GM12891 (cell line): ENCODE results near the gene EPHA8.

Experiments
- POLR2A ChIP-seq: IDR thresholded peaks from 2 replicates; pipeline ENCODE4 v1.6.1; 2011; ENCODE audit warnings: low read depth, low read length, control low read depth
- POLR2AphosphoS5 ChIP-seq: IDR thresholded peaks from 2 replicates; pipeline ENCODE4 v1.6.1; 2011; ENCODE audit warnings: low read depth, low read length, control low read depth
- SPI1 ChIP-seq: IDR thresholded peaks from 2 replicates; pipeline ENCODE4 v1.6.1; 2011; ENCODE audit warnings: low read depth, low read length, control low read depth
- TAF1 ChIP-seq: IDR thresholded peaks from 2 replicates; pipeline ENCODE4 v1.6.1; 2011; ENCODE audit warnings: low read depth, low read length, control low read depth

DNA sequence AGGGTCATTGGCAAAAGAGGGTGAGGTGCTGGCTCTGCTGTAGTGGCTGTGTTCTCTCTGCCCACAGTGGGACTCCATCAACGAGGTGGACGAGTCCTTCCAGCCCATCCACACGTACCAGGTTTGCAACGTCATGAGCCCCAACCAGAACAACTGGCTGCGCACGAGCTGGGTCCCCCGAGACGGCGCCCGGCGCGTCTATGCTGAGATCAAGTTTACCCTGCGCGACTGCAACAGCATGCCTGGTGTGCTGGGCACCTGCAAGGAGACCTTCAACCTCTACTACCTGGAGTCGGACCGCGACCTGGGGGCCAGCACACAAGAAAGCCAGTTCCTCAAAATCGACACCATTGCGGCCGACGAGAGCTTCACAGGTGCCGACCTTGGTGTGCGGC, 12.9 kb downstream of the EPHA8 start:
- no peak for TF ChIP-seq POLR2AphosphoS5
- no peak for TF ChIP-seq POLR2A
- no peak for TF ChIP-seq TAF1
- TF ChIP-seq SPI1 = no peak
